ENCODE results near the gene BIRC6.
"Not testable (repeated sequence)": the region's sequence is repeated elsewhere in the genome, so short reads cannot be mapped to it uniquely, and the experiment has no call there.

BIRC6 gene

GRCh38 chr2:32456808-32457207 lies 100.0 kb downstream of the BIRC6 start:
- DNase-seq (ENCODE audit: insufficient read length) (no peak), FAIRE-seq (no peak)
- TF ChIP-seq POLR2AphosphoS5 (IDR thresholded peaks at IDR 0.05; ENCODE audit: low read depth, low read length) (no peak), TAF1 (IDR thresholded peaks at IDR 0.05; ENCODE audit: borderline replicate concordance, low read depth, low read length) (no peak), POLR2A (IDR thresholded peaks at IDR 0.05; ENCODE audit: low read depth, low read length) (no peak)

GRCh38 chr2:32457814-32458213 lies 101.0 kb downstream of the BIRC6 start:
- DNase-seq (ENCODE audit: insufficient read length) (no peak), FAIRE-seq (no peak)
- TF ChIP-seq POLR2A (IDR thresholded peaks at IDR 0.05; ENCODE audit: low read depth, low read length) (no peak), POLR2AphosphoS5 (IDR thresholded peaks at IDR 0.05; ENCODE audit: low read depth, low read length) (no peak), TAF1 (IDR thresholded peaks at IDR 0.05; ENCODE audit: borderline replicate concordance, low read depth, low read length) (no peak)

- not testable (repeated sequence) for FAIRE-seq; DNase-seq (ENCODE audit: insufficient read length)
Observed at GRCh38 chr2:32460861-32461260, 104.0 kb downstream of the BIRC6 start.

- TF ChIP-seq POLR2AphosphoS5 (IDR thresholded peaks at IDR 0.05; ENCODE audit: low read depth, low read length) (no peak), POLR2A (IDR thresholded peaks at IDR 0.05; ENCODE audit: low read depth, low read length) (no peak), TAF1 (IDR thresholded peaks at IDR 0.05; ENCODE audit: borderline replicate concordance, low read depth, low read length) (no peak)
- DNase-seq (ENCODE audit: insufficient read length) (no peak), FAIRE-seq (no peak)
Observed at GRCh38 chr2:32463110-32463509, 106.3 kb downstream of the BIRC6 start.

GRCh38 chr2:32464431-32464830 lies 107.6 kb downstream of the BIRC6 start:
- DNase-seq (ENCODE audit: insufficient read length) (no peak), FAIRE-seq (no peak)
- no peak for TF ChIP-seq POLR2AphosphoS5 (IDR thresholded peaks at IDR 0.05; ENCODE audit: low read depth, low read length)
- TF ChIP-seq POLR2A (IDR thresholded peaks at IDR 0.05; ENCODE audit: low read depth, low read length), result no peak

- DNase-seq (ENCODE audit: insufficient read length) (no peak), FAIRE-seq (no peak)
- TF ChIP-seq POLR2A (IDR thresholded peaks at IDR 0.05; ENCODE audit: low read depth, low read length), result no peak
- no peak for TF ChIP-seq TAF1 (IDR thresholded peaks at IDR 0.05; ENCODE audit: borderline replicate concordance, low read depth, low read length)
- TF ChIP-seq POLR2AphosphoS5 (IDR thresholded peaks at IDR 0.05; ENCODE audit: low read depth, low read length), result no peak
Observed at GRCh38 chr2:32472605-32473004, 115.8 kb downstream of the BIRC6 start.

GRCh38 chr2:32474381-32474780 lies 117.6 kb downstream of the BIRC6 start:
- DNase-seq (ENCODE audit: insufficient read length) (no peak), FAIRE-seq (no peak)
- TF ChIP-seq TAF1 (IDR thresholded peaks at IDR 0.05; ENCODE audit: borderline replicate concordance, low read depth, low read length), result no peak
- no peak for TF ChIP-seq POLR2A (IDR thresholded peaks at IDR 0.05; ENCODE audit: low read depth, low read length)
- no peak for TF ChIP-seq POLR2AphosphoS5 (IDR thresholded peaks at IDR 0.05; ENCODE audit: low read depth, low read length)

- DNase-seq (ENCODE audit: insufficient read length) (no peak), FAIRE-seq (no peak)
- no peak for TF ChIP-seq TAF1 (IDR thresholded peaks at IDR 0.05; ENCODE audit: borderline replicate concordance, low read depth, low read length)
- TF ChIP-seq POLR2A (IDR thresholded peaks at IDR 0.05; ENCODE audit: low read depth, low read length), result no peak
- no peak for TF ChIP-seq POLR2AphosphoS5 (IDR thresholded peaks at IDR 0.05; ENCODE audit: low read depth, low read length)
Observed at GRCh38 chr2:32478889-32479620, 122.2 kb downstream of the BIRC6 start.

- TF ChIP-seq POLR2A (IDR thresholded peaks at IDR 0.05; ENCODE audit: low read depth, low read length) (no peak), POLR2AphosphoS5 (IDR thresholded peaks at IDR 0.05; ENCODE audit: low read depth, low read length) (no peak), TAF1 (IDR thresholded peaks at IDR 0.05; ENCODE audit: borderline replicate concordance, low read depth, low read length) (no peak)
- DNase-seq (ENCODE audit: insufficient read length) (no peak), FAIRE-seq (no peak)
Observed at GRCh38 chr2:32479993-32480392, 123.2 kb downstream of the BIRC6 start.

GRCh38 chr2:32482471-32482870 lies 125.6 kb downstream of the BIRC6 start:
- FAIRE-seq, result no peak
- TF ChIP-seq POLR2A (IDR thresholded peaks at IDR 0.05; ENCODE audit: low read depth, low read length) (no peak), POLR2AphosphoS5 (IDR thresholded peaks at IDR 0.05; ENCODE audit: low read depth, low read length) (no peak), TAF1 (IDR thresholded peaks at IDR 0.05; ENCODE audit: borderline replicate concordance, low read depth, low read length) (no peak)
- no peak for DNase-seq (ENCODE audit: insufficient read length)

GRCh38 chr2:32484937-32485336 lies 128.1 kb downstream of the BIRC6 start:
- TF ChIP-seq POLR2A (IDR thresholded peaks at IDR 0.05; ENCODE audit: low read depth, low read length), result no peak
- TF ChIP-seq TAF1 (IDR thresholded peaks at IDR 0.05; ENCODE audit: borderline replicate concordance, low read depth, low read length), result no peak
- no peak for TF ChIP-seq POLR2AphosphoS5 (IDR thresholded peaks at IDR 0.05; ENCODE audit: low read depth, low read length)
- no peak for DNase-seq (ENCODE audit: insufficient read length)

GRCh38 chr2:32485399-32485798 lies 128.6 kb downstream of the BIRC6 start:
- DNase-seq (ENCODE audit: insufficient read length) (no peak), FAIRE-seq (no peak)

More at GRCh38 chr2:32484937-32485336, 128.1 kb downstream of the BIRC6 start:
- no peak for FAIRE-seq

More at GRCh38 chr2:32485399-32485798, 128.6 kb downstream of the BIRC6 start:
- no peak for TF ChIP-seq TAF1 (IDR thresholded peaks at IDR 0.05; ENCODE audit: borderline replicate concordance, low read depth, low read length)
- TF ChIP-seq POLR2A (IDR thresholded peaks at IDR 0.05; ENCODE audit: low read depth, low read length), result no peak
- no peak for TF ChIP-seq POLR2AphosphoS5 (IDR thresholded peaks at IDR 0.05; ENCODE audit: low read depth, low read length)
